NCI-H345 treated with DMSO at 0.1 percent for 48 hours (cell line): ENCODE data around the gene GABRG3.

Experiments used
- DNase-seq: peaks from one replicate; lab custom pipeline; 2025; ENCODE audit not compliant: unreplicated experiment; lab: John Stamatoyannopoulos, UW

GABRG3 gene

GRCh38 chr15:27550635-27551034, 579.7 kb downstream of the GABRG3 start:
- DNase-seq, result no peak

- no peak for DNase-seq
Measured at GRCh38 chr15:27561816-27562215, 590.8 kb downstream of the GABRG3 start.

- DNase-seq, result no peak
Measured at GRCh38 chr15:27563765-27564370, 592.9 kb downstream of the GABRG3 start.

GRCh38 chr15:27564656-27565055, 593.7 kb downstream of the GABRG3 start:
- DNase-seq, result no peak

- DNase-seq, result no peak
Measured at GRCh38 chr15:27570746-27571145, 599.8 kb downstream of the GABRG3 start.

- no peak for DNase-seq
Measured at GRCh38 chr15:27573805-27574485, 603.0 kb downstream of the GABRG3 start.

- DNase-seq, result no peak
Measured at GRCh38 chr15:27574541-27575054, 603.6 kb downstream of the GABRG3 start.

- DNase-seq, result no peak
Measured at GRCh38 chr15:27575521-27575920, 604.5 kb downstream of the GABRG3 start.

GRCh38 chr15:27576576-27576975, 605.6 kb downstream of the GABRG3 start:
- DNase-seq, result no peak

- no peak for DNase-seq
Measured at GRCh38 chr15:27579738-27580137, 608.8 kb downstream of the GABRG3 start.

- DNase-seq, result no peak
Measured at GRCh38 chr15:27582726-27583410, 611.9 kb downstream of the GABRG3 start.

GRCh38 chr15:27583651-27584050, 612.7 kb downstream of the GABRG3 start:
- DNase-seq, result no peak

- no peak for DNase-seq
Measured at GRCh38 chr15:27585041-27585640, 614.2 kb downstream of the GABRG3 start.

- DNase-seq, result no peak
Measured at GRCh38 chr15:27587810-27588209, 616.8 kb downstream of the GABRG3 start.

GRCh38 chr15:27589260-27589659, 618.3 kb downstream of the GABRG3 start:
- peak; percentile 76 for DNase-seq

GRCh38 chr15:27589782-27590181, 618.8 kb downstream of the GABRG3 start:
- no peak for DNase-seq
